ENCODE measurements around the gene MAD1L1. TPM values are rescaled to one million over a fixed set of nuclear protein-coding genes. Genes with fewer than 3 reads are reported as not detected.
A peak's percentile ranks its signal among the peaks of the same experiment; 100 is the strongest.

Gene MAD1L1
- total and polyA plus RNA-seq, 2 of the 8 experiments (the other 6 are each of a cell fraction or from before 2014, with no cell fraction given), result 40.4 to 44.6 TPM

DNA sequence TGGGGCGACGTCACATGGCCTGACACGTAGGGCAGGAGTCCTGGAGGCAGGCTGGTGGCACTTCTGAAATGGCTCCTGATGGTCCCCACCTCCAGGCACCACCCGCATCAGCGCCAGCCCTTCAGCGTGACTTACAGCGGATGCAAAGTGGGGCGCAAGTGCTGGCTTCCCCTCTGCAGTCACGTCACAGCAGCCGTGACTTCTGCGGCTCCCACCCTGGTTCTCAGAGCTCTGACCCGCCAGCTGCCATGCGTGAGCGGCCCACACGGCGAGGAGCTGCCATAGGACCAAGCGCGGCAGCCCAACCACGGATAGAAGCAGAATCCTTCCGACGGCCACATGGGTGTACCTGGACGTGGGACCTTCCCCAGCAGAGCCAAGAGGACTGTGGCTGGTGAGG lies 403.6 kb downstream of the MAD1L1 start:
- Histone ChIP-seq H3K27ac (ENCODE audit: low read depth, low read length) (no peak overlapping the region), H4K91ac (replicated peaks; ENCODE audit: insufficient read length, low read length) (no peak overlapping the region), H3K9me3 (ENCODE audit: insufficient read depth in 2 of 2, low read depth in 1 of 2, low read length in 1 of 2) (peaks cover 0 to 5% of the 10 kb centered on the region in 2 experiments; a peak in 2 of 4 replicates), H2BK12ac (ENCODE audit: low read depth, low read length) (no peak overlapping the region), H2AK5ac (ENCODE audit: low read depth, low read length) (no peak overlapping the region), H3K4me2 (ENCODE audit: insufficient read depth in 1 of 2, low read depth in 2 of 2, low read length in 2 of 2) (no peak overlapping the region), H2AFZ (ENCODE audit: low read length) (no peak overlapping the region), H3K4me3 (ENCODE audit: extremely low read depth in 1 of 4, insufficient read depth in 2 of 4, low read depth in 3 of 4, low read length in 4 of 4) (no peak overlapping the region), H3K9ac (replicated peaks in 1 of 4; ENCODE audit: extremely low read depth in 1 of 4, low read depth in 3 of 4, low read length in 3 of 4) (no peak overlapping the region), H3K4ac (replicated peaks; ENCODE audit: insufficient read length, low read depth, low read length) (no peak overlapping the region), H2BK5ac (ENCODE audit: low read depth, low read length) (no peak overlapping the region), H4K8ac (ENCODE audit: extremely low read depth, insufficient read depth, low read length) (no peak overlapping the region), H3K4me1 (replicated peaks in 1 of 4; ENCODE audit: control insufficient read depth in 3 of 4, insufficient read depth in 4 of 4, low read length in 3 of 4) (no peaks in the 10 kb centered on the region), H2BK15ac (ENCODE audit: low read length) (no peak overlapping the region), H4K5ac (ENCODE audit: insufficient read length, low read depth, low read length) (no peak overlapping the region), H3K79me2 (ENCODE audit: control insufficient read depth in 1 of 2, insufficient read depth in 2 of 2, low read length in 2 of 2) (no peaks in the 10 kb centered on the region), H3K27me3 (replicated peaks in 1 of 4; ENCODE audit: control insufficient read depth in 3 of 4, extremely low read depth in 1 of 4, insufficient read depth in 3 of 4, low read length in 3 of 4) (no peaks in the 10 kb centered on the region), H2BK20ac (ENCODE audit: low read length) (no peak overlapping the region), H3K14ac (ENCODE audit: insufficient read length) (no peak overlapping the region), H3K79me1 (ENCODE audit: low read depth, low read length) (no peaks in the 10 kb centered on the region), H3K36me3 (ENCODE audit: control insufficient read depth in 2 of 4, insufficient read depth in 4 of 4, low read length in 3 of 4) (no peaks in the 10 kb centered on the region), H3K23me2 (ENCODE audit: low read depth, low read length) (no peaks in the 10 kb centered on the region), H2BK120ac (replicated peaks; ENCODE audit: low read depth, low read length) (no peak overlapping the region), H3K56ac (replicated peaks; ENCODE audit: insufficient read length, low read depth, low read length) (no peak overlapping the region), H3K23ac (ENCODE audit: insufficient read length) (no peak overlapping the region), H3K18ac (ENCODE audit: extremely low read depth, low read length) (no peak overlapping the region), H4K20me1 (replicated peaks in 1 of 2; ENCODE audit: control insufficient read depth in 1 of 2, insufficient read depth in 2 of 2, low read length in 2 of 2) (no peaks in the 10 kb centered on the region)
- ChIA-PET POLR2A (ENCODE audit: partially characterized antibody) (no interaction called here), CTCF (ENCODE audit: partially characterized antibody) (no interaction called here)
- FAIRE-seq (no peak), DNase-seq (ENCODE audit: low read depth in 1 of 2, low spot score in 2 of 2) (peak in 1 of 2 experiments; percentile 35)
- TF ChIP-seq TBP (IDR thresholded peaks at IDR 0.05; ENCODE audit: low read depth, low read length), result no peak
- TF ChIP-seq POLR2A (IDR thresholded peaks at IDR 0.05; ENCODE audit: control extremely low read depth in 1 of 2, low read depth in 2 of 2, low read length in 2 of 2), result no peak
- TF ChIP-seq RBBP5 (IDR thresholded peaks at IDR 0.05; ENCODE audit: borderline replicate concordance, low read depth, low read length), result no peak
- no peak for TF ChIP-seq EGR1 (IDR thresholded peaks at IDR 0.05; ENCODE audit: borderline replicate concordance, low read depth, low read length)
- no peak for TF ChIP-seq KDM5A (IDR thresholded peaks at IDR 0.05; ENCODE audit: low read length)
- no peak for TF ChIP-seq HDAC6 (IDR thresholded peaks at IDR 0.05; ENCODE audit: low read depth, low read length)
- TF ChIP-seq EP300 (IDR thresholded peaks at IDR 0.05; ENCODE audit: borderline replicate concordance in 1 of 2, low read depth in 2 of 2, low read length in 2 of 2), result no peak
- 97% methylated on average over 19 of the region's 22 CpGs; no CpG with 5 or more reads in 1 of the 2 experiments for WGBS, 2 experiments (ENCODE audit: extremely low coverage in 1 of 2, insufficient coverage in 1 of 2, insufficient read length in 1 of 2, insufficient replicate concordance in 2 of 2, low coverage in 1 of 2, low lambda C conversion rate in 2 of 2, missing lambda C conversion rate in 1 of 2)
